HepG2 (cell line): ENCODE measurements around the gene STK25.

Experiments
- EZH2 ChIP-seq: conservative IDR thresholded peaks from 2 replicates; pipeline ENCODE4 v1.6.1; 2012; ENCODE audit warnings: mild to moderate bottlenecking, low read depth, low read length, moderate library complexity
- IRX3 ChIP-seq: sonication (generic); formaldehyde crosslinking; IDR thresholded peaks from 2 replicates; pipeline ENCODE4 v1.8.1; 2023; ENCODE audit warnings: mild to moderate bottlenecking, low read depth, missing genetic modification reagents, borderline replicate concordance
- NKX3-1 ChIP-seq: sonication (generic); formaldehyde crosslinking; IDR thresholded peaks from 2 replicates; pipeline ENCODE4 v1.5.0; 2020; ENCODE audit warnings: missing genetic modification reagents
- TARDBP ChIP-seq: sonication (generic); formaldehyde crosslinking; IDR thresholded peaks from 2 replicates; pipeline ENCODE4 v1.8.0; 2022; ENCODE audit warnings: mild to moderate bottlenecking, missing genetic modification reagents
- TOE1 ChIP-seq: sonication (generic); formaldehyde crosslinking; IDR thresholded peaks from 2 replicates; pipeline ENCODE4 v1.4.0; 2020; ENCODE audit warnings: mild to moderate bottlenecking, missing genetic modification reagents
- ZKSCAN8 ChIP-seq: IDR thresholded peaks from 2 replicates; pipeline ENCODE4 v1.6.1; 2016; ENCODE audit warnings: borderline replicate concordance, missing genetic modification reagents, missing compliant biosample characterization
- ZMAT3 ChIP-seq: sonication (generic); formaldehyde crosslinking; conservative IDR thresholded peaks from 2 replicates; pipeline ENCODE4 v1.7.0; 2021; ENCODE audit warnings: missing genetic modification reagents
- TF ChIP-seq, protein P1 (sequence below): sonication (generic); formaldehyde crosslinking; IDR thresholded peaks from 2 replicates; pipeline ENCODE4 v1.5.0; 2020; ENCODE audit warnings: mild to moderate bottlenecking, missing genetic modification reagents, moderate library complexity
- TF ChIP-seq, protein P2 (sequence below), 2 experiments: fragments of 450-650 bp in 1 of 2; sonication (generic) in 1 of 2; formaldehyde crosslinking in 1 of 2; IDR thresholded peaks; 2 replicates each; pipeline versions ENCODE4 v1.6.1 to v1.8.0; 2016 to 2022; ENCODE audit warnings: antibody characterized with exemption in 1 of 2, mild to moderate bottlenecking in 1 of 2, missing genetic modification reagents in 1 of 2

DNA sequence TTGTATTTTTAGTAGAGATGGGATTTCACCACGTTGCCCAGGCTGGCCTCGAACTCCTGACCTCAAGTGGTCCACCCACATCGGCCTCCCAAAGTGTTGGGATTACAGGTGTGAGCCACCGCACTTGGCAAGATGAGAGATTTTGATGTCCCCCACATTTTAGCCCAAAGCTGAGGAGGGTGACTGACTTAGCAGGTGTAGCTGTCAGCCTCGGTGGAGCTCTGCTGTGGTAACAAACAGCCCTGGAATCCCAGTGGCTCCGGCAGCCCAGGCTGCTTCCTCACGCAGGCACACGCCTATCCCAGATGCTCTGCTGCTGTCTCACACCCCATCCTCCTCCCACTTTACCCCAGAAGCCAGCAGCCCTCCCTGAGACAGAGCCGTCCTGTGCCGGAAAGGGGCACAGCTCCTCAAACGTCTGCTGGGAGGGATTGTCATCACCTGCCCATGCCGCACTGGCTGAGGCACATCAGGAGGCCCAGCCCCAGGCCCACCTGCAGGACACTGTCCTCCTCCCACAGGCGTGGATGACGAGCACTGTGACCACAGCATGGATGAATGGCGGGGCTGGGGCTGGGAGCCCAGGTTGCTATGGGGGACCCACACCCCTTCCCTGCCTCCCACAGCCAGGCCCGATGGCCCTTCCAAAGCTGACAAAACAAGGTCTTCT, 39.5 kb upstream of the STK25 start:
- TF ChIP-seq TOE1 (CRISPR knock-in tag), result no peak
- no peak for TF ChIP-seq EZH2
- no peak for TF ChIP-seq TARDBP
- TF ChIP-seq, protein P1, sequence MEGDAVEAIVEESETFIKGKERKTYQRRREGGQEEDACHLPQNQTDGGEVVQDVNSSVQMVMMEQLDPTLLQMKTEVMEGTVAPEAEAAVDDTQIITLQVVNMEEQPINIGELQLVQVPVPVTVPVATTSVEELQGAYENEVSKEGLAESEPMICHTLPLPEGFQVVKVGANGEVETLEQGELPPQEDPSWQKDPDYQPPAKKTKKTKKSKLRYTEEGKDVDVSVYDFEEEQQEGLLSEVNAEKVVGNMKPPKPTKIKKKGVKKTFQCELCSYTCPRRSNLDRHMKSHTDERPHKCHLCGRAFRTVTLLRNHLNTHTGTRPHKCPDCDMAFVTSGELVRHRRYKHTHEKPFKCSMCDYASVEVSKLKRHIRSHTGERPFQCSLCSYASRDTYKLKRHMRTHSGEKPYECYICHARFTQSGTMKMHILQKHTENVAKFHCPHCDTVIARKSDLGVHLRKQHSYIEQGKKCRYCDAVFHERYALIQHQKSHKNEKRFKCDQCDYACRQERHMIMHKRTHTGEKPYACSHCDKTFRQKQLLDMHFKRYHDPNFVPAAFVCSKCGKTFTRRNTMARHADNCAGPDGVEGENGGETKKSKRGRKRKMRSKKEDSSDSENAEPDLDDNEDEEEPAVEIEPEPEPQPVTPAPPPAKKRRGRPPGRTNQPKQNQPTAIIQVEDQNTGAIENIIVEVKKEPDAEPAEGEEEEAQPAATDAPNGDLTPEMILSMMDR (CRISPR knock-in tag), result no peak
- TF ChIP-seq ZMAT3 (CRISPR knock-in tag), result no peak
- TF ChIP-seq IRX3 (CRISPR knock-in tag), result 0 out of 2 replicates have a peak, but pooled peaks have one; percentile 18
- TF ChIP-seq, protein P2, sequence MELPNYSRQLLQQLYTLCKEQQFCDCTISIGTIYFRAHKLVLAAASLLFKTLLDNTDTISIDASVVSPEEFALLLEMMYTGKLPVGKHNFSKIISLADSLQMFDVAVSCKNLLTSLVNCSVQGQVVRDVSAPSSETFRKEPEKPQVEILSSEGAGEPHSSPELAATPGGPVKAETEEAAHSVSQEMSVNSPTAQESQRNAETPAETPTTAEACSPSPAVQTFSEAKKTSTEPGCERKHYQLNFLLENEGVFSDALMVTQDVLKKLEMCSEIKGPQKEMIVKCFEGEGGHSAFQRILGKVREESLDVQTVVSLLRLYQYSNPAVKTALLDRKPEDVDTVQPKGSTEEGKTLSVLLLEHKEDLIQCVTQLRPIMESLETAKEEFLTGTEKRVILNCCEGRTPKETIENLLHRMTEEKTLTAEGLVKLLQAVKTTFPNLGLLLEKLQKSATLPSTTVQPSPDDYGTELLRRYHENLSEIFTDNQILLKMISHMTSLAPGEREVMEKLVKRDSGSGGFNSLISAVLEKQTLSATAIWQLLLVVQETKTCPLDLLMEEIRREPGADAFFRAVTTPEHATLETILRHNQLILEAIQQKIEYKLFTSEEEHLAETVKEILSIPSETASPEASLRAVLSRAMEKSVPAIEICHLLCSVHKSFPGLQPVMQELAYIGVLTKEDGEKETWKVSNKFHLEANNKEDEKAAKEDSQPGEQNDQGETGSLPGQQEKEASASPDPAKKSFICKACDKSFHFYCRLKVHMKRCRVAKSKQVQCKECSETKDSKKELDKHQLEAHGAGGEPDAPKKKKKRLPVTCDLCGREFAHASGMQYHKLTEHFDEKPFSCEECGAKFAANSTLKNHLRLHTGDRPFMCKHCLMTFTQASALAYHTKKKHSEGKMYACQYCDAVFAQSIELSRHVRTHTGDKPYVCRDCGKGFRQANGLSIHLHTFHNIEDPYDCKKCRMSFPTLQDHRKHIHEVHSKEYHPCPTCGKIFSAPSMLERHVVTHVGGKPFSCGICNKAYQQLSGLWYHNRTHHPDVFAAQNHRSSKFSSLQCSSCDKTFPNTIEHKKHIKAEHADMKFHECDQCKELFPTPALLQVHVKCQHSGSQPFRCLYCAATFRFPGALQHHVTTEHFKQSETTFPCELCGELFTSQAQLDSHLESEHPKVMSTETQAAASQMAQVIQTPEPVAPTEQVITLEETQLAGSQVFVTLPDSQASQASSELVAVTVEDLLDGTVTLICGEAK (IDR thresholded peaks at IDR 0.05), result no peak
- TF ChIP-seq, protein P2 (CRISPR knock-in tag; IDR thresholded peaks at IDR 0.05), result no peak
- no peak for TF ChIP-seq NKX3-1 (CRISPR knock-in tag)
- TF ChIP-seq ZKSCAN8 (CRISPR knock-in tag), result no peak
